Iris pigment epithelial cell (primary cell): ENCODE results near the gene ZBTB12.
A peak's percentile ranks its signal among the peaks of the same experiment; 100 is the strongest.
"Not testable (repeated sequence)": the region's sequence is repeated elsewhere in the genome, so short reads cannot be mapped to it uniquely, and the experiment has no call there.

Experiments used
- DNase-seq: peaks from one replicate; pipeline ENCODE4 v3.0.0-alpha.2; 2011; ENCODE audit warnings: low read depth

The ZBTB12 gene, protein sequence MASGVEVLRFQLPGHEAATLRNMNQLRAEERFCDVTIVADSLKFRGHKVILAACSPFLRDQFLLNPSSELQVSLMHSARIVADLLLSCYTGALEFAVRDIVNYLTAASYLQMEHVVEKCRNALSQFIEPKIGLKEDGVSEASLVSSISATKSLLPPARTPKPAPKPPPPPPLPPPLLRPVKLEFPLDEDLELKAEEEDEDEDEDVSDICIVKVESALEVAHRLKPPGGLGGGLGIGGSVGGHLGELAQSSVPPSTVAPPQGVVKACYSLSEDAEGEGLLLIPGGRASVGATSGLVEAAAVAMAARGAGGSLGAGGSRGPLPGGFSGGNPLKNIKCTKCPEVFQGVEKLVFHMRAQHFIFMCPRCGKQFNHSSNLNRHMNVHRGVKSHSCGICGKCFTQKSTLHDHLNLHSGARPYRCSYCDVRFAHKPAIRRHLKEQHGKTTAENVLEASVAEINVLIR

DNA sequence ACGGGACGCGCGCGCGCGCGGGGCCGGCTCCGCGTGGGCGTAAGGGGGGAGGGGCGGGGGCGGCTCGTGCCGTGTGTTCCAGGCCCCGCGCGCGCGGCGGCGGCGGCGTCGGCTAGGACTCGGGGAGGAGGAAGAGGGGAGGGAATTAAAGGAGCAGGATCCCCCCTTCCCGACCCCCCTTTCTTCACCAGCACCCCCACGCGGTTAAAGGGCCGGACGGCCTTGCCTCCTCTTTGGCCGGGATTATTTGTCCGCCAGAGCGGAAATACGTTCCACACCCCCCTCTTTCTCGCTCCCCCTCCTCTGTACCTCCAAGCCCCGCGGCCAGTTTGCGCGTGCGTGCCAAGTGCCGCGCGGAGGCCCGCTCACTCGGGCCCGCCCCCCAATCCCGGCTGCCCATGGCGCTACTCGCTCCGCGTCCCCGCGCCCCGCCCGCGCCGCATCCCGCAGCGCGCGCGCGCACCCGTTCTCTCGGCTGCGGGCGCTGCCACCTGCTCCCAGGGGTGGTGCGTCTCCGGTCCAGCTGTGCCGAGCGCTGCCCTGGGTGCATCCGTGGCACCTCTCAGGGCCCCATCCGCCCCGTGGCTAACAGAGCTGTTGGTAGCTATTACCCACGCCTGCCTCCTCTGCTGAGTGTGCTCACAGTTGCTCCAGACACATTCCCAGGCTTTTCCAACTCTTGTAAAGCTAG lies at the start of gene ZBTB12:
ZBTB12 (minus strand) TSS at position 134 of the 691 bp plus-strand sequence. CDS start 781 bp downstream, outside the sequence.
- peak; percentile 97 for DNase-seq

DNA sequence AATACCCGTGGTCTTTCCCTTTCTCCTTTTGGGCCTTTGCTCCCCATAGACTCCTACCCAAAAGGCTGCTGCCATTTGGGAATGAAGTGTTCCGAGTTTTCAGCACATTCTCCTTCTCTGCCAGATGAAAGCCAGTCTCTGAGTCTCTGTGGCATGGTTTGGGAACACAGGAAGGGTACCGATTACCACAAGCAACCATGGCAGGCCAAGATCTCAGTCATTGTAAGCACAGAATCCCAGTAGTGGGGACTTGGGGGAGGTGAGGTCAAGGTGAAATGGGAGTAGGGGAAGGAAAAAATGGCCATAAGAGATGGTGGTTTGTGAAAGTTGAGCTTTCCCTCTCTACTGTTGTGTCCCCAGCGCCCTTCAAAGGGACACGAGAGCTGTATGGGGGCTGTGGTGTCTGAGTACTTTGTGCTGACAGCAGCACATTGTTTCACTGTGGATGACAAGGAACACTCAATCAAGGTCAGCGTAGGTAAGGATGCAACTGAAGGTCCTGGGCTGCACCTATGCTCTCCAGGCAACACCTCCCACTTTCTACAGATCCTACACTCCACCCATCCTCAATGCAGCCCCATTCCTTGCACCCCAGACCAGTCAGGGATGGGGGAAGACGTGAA lies 48.2 kb upstream of the ZBTB12 start:
- no peak for DNase-seq

DNA sequence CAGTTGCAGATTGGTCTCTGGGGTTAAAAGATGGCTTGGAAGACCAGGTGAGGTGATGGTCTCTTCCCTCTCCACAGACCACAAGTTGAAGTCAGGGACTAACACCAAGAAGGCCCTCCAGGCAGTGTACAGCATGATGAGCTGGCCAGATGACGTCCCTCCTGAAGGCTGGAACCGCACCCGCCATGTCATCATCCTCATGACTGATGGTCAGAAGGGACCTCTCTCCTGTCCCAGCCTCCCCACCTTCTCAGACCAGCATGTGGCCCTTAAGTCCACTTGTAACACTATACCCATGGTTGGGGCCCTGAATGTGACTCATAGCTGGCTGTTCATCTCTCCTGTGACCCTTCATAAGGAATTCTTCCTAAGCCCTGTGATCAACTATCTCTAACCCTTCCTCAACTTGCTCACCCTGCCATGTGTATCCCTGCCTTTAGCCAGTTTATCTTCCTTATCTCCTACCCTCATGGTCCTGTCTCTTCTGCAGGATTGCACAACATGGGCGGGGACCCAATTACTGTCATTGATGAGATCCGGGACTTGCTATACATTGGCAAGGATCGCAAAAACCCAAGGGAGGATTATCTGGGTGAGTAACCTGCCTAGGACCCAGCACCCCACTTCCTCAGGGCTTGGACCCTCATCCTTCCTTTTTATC lies 47.0 kb upstream of the ZBTB12 start:
- peak; percentile 57 for DNase-seq

DNA sequence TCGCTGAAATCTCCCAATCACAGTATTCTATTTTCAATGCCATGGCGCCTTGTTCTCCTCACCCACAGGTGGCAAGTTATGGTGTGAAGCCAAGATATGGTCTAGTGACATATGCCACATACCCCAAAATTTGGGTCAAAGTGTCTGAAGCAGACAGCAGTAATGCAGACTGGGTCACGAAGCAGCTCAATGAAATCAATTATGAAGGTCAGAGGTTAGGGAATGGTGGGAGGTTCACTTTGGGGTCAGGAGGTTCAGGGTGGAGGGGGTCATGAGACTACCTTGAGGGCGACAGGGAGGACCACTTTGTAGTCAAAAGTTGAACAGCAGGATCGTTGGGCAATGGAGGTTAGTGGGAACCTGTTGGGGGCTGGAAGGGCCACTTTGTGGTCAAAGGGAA lies 46.4 kb upstream of the ZBTB12 start:
- no peak for DNase-seq

DNA sequence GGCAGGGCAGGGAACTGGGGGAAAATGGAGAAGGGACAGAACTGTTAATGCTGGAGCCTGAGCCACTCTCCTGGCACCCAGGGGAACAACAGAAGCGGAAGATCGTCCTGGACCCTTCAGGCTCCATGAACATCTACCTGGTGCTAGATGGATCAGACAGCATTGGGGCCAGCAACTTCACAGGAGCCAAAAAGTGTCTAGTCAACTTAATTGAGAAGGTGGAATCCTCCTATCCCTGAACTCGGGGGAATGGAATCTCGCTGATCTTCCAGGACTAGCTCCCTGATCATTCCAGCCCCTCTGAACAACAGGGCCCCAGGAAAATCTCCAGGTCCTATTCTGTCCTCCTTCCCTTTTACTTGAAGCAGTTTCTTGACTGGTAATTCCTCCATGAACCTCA lies 46.0 kb upstream of the ZBTB12 start:
- DNase-seq = no peak

DNA sequence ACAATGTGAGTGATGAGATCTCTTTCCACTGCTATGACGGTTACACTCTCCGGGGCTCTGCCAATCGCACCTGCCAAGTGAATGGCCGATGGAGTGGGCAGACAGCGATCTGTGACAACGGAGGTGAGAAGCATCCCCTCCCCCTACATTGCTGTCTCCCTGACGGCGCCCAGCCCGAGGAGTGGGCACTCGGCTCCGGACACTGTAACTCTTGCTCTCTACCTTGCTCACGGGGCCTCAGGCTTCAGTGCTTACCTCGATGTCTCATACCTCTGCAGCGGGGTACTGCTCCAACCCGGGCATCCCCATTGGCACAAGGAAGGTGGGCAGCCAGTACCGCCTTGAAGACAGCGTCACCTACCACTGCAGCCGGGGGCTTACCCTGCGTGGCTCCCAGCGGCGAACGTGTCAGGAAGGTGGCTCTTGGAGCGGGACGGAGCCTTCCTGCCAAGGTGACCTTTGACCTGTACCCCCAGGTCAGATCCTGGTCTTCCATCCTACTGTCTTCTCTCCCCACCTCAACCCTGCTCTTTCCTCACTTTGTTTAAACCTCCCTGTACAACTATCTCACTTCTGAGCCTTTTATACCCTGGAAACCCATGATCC lies 45.3 kb upstream of the ZBTB12 start:
- no peak for DNase-seq

DNA sequence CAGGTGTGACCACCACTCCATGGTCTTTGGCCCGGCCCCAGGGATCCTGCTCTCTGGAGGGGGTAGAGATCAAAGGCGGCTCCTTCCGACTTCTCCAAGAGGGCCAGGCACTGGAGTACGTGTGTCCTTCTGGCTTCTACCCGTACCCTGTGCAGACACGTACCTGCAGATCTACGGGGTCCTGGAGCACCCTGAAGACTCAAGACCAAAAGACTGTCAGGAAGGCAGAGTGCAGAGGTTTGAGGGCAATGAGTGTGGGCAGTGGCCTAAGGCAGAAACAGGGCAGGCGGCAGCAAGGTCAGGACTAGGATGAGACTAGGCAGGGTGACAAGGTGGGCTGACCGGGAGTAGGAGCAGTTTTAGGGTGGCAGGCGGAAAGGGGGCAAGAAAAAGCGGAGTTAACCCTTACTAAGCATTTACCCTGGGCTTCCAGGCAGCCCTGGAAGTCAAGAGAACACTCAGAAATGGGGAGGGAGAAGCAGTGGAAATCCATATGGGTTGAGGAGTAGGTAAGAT lies 44.5 kb upstream of the ZBTB12 start:
- no peak for DNase-seq

DNA sequence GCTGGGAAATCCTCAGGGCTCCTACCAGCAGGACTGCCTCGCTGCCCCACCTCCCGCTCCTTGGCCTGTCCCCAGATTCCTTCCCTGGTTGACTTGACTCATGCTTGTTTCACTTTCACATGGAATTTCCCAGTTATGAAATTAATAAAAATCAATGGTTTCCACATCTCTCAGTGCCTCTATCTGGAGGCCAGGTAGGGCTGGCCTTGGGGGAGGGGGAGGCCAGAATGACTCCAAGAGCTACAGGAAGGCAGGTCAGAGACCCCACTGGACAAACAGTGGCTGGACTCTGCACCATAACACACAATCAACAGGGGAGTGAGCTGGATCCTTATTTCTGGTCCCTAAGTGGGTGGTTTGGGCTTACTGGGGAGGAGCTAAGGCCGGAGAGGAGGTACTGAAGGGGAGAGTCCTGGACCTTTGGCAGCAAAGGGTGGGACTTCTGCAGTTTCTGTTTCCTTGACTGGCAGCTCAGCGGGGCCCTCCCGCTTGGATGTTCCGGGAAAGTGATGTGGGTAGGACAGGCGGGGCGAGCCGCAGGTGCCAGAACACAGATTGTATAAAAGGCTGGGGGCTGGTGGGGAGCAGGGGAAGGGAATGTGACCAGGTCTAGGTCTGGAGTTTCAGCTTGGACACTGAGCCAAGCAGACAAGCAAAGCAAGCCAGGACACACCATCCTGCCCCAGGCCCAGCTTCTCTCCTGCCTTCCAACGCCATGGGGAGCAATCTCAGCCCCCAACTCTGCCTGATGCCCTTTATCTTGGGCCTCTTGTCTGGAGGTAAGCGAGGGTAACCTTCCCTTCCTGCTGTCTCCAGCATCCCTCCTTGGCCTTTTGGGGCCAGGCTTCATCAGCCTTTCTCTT lies 43.9 kb upstream of the ZBTB12 start, which contains the start of gene CFB:
CFB (plus strand) TSS at position 589 of the 863 bp plus-strand sequence; CDS start at position 716, 127 bp downstream.
- DNase-seq = peak; percentile 88

DNA sequence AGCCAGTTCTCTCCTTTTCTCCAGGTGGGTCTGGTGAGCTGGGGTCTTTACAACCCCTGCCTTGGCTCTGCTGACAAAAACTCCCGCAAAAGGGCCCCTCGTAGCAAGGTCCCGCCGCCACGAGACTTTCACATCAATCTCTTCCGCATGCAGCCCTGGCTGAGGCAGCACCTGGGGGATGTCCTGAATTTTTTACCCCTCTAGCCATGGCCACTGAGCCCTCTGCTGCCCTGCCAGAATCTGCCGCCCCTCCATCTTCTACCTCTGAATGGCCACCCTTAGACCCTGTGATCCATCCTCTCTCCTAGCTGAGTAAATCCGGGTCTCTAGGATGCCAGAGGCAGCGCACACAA lies 43.2 kb upstream of the ZBTB12 start:
- DNase-seq = no peak

DNA sequence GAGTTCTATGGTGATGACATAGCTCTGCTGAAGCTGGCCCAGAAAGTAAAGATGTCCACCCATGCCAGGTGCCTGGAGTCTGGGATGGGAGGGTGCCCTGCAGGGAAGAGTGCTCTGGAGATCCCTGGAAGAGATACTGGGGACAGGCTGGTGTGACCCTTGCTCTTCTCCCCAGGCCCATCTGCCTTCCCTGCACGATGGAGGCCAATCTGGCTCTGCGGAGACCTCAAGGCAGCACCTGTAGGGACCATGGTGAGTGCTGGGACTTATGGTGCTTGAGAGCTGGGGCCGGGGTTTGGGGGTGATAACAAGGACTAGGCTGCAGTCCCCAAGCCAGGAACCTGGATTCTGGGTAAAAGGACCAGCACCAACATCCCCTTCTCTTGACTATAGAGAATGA lies 41.9 kb upstream of the ZBTB12 start:
- no peak for DNase-seq

DNA sequence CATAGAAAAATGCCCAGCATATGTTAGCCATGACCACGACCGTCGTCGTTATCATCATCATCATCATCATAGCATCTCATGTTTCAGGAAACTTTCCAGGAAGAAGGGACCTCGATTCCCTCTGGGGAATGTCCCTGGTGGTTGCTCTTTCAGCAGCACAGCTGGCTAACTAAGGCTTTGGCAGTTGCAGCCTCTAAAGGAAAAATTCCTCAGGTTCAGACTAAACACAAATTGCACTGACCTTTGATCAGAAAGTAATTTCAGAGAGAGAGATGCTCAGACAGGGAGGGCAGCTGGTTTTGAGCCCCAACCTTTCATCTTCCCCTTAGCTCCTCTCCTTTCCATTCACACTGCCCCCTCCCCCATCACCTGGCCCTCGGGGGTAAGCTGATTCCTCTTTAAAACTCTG lies 38.4 kb upstream of the ZBTB12 start:
- peak; percentile 42 for DNase-seq

DNA sequence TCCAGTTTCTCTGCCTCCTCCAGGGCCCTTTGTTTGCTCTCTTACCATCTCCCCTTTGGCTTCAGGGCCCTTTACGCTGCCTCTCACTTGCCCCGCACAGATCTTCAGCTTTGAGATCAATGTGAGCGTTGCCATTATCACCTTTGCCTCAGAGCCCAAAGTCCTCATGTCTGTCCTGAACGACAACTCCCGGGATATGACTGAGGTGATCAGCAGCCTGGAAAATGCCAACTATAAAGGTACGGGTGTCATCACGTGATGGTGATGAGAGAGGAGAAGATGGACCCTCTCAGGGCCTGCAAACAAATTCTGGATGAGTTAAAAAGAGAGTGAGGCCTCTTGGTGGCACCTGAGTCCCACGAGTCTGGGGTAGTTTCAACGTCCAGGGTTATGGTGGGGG lies 33.9 kb upstream of the ZBTB12 start:
- no peak for DNase-seq

DNA sequence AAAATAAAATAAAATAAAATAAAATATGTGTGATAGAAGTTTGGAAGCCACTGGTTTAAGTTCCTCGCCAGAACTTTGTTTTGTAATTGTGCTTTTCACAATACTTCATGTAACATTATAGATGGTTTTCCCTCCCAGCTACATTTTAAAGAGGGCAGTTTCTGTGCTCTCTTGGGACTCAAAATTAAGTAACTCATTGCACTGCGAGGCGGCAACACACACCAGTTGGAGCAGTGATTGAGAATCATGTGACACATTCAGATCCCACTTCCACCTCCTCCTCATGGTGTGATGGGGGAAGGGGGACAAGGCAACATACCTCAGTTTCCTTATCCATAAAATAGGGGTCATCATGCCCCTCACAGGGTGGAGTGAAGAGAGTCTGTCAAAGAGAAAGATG lies 33.1 kb upstream of the ZBTB12 start:
- no peak for DNase-seq

DNA sequence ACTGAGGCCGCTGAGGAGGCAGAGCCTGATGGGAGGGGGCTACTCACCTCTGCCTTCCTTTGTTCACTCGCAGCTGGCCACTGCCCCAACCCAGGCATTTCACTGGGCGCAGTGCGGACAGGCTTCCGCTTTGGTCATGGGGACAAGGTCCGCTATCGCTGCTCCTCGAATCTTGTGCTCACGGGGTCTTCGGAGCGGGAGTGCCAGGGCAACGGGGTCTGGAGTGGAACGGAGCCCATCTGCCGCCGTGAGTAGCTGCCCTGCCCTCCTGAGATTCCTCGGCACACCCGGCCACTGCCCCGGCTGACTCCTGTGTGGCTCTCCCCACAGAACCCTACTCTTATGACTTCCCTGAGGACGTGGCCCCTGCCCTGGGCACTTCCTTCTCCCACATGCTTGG lies 31.7 kb upstream of the ZBTB12 start:
- no peak for DNase-seq

DNA sequence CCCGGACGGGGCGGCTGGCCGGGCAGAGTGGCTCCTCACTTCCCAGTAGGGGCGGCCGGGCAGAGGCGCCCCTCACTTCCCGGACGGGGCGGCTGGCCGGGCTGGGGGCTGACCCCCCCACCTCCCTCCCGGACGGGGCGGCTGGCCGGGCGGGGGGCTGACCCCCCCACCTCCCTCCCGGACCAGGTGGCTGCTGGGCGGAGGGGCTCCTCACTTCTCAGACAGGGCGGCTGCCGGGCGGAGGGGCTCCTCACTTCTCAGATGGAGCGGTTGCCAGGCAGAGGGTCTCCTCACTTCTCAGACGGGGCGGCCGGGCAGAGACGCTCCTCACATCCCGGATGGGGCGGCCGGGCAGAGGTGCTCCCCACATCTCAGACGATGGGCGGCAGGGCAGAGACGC lies 30.3 kb upstream of the ZBTB12 start:
- not testable (repeated sequence) for DNase-seq

DNA sequence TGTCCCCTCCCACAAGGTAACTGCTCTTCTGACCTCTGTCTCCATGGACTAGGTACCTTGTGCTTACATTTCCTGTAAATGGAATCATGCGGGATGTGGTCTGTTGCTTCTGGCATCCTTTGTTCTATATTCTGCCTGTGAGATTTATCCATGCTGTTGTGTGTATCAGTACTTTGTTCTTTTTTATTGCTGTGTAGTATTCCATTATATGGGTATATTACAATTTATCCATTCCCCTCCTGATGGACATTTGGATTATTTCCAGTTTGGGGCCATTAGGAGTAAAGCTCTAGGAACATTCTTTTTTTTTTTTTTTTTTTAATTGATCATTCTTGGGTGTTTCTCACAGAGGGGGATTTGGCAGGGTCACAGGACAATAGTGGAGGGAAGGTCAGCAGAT lies 29.1 kb upstream of the ZBTB12 start:
- no peak for DNase-seq

DNA sequence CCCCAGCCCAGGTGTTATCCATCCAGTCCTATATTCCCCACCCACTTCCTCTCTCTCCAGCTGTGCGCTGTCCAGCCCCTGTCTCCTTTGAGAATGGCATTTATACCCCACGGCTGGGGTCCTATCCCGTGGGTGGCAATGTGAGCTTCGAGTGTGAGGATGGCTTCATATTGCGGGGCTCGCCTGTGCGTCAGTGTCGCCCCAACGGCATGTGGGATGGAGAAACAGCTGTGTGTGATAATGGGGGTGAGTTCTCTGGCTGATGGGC lies 26.7 kb upstream of the ZBTB12 start:
- DNase-seq = no peak

DNA sequence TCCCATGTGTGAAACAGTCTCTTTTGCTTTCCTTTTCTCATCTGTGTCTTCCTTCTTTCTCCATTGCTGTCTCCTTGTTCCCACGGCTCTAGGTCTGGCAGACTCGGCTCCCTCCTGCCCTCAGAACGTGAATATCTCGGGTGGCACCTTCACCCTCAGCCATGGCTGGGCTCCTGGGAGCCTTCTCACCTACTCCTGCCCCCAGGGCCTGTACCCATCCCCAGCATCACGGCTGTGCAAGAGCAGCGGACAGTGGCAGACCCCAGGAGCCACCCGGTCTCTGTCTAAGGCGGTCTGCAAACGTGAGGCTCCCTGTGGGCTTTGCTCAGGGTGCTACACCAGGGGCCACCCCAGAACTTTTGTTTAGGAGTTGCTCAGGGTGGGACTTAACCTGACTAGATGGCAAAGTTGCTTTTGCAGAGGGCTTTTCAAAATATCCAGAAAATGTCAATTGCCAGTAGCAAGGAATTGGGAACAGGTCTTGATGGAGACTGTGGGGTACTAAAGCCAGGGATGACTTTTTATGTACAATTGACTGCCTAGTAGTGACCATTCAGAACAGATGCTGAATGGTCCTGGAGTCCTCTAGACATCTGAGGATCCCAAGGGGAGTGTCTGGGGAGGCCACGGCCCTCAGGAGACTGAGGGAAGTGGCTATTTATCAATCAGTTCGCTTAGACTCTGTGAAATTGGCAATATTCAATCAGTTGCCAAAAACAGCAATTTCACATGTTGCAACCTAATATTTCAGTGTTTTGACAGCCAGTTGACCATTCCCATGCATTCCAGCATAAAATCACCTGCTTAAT lies 26.2 kb upstream of the ZBTB12 start:
- no peak for DNase-seq

DNA sequence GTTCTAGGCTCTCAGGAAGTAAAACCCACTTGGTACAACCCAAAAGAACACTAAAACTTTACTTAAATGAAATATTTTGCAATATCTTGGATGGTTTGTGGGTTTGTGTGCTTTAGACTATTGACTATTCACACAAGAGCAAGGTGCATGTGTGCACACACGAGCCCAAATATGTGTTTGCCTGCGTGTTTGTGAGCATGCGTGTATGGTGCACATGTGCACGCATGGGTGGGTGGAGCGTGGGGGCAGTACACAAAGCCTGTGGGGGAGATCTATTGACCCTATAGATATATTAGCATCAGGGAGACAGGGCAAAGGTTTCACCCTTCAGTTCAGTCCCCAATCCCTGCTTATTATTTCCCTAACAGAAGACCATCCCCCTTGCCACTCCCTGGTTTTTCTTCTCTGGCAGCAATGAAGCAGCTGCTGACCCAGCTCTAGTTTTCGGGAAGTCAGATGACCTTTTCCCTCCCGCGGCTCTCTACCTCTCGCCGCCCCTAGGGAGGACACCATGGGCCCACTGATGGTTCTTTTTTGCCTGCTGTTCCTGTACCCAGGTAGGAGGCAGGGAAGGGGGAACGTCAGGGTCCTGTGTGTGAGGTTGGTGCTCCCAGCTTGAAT lies 25.5 kb upstream of the ZBTB12 start, which contains the start of gene C2:
C2 (plus strand) TSS at position 476 of the 621 bp plus-strand sequence; CDS start at position 512, 36 bp downstream.
- no peak for DNase-seq

DNA sequence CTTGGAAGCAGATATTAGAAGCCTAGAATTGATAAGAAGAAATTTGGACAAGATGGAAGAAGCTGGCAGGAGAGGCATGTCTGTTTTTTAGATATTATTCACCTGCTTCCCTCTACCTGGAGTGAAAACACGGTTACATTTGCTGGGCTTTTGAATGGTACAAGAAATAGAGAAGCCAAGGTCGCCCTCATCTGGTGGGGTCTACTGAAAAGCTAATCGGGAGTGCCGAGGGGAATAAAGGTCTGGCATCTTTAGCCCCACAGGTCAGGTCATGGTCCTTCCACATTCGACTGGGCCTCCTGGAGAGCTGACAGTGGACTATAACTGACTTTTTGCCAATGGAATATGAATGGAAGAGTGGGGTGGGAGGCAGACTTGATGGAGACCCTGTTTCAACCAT lies 21.1 kb upstream of the ZBTB12 start:
- DNase-seq = no peak
